HepG2 (cell line): ENCODE results near the gene DTX4. TPM values are rescaled to one million over a fixed set of nuclear protein-coding genes. Genes with fewer than 3 reads are reported as not detected.
A peak's percentile ranks its signal among the peaks of the same experiment; 100 is the strongest.

Experiments
- CSRNP1 ChIP-seq: sonication (generic); formaldehyde crosslinking; IDR thresholded peaks from 2 replicates; pipeline ENCODE4 v1.8.1; 2023; ENCODE audit warnings: mild to moderate bottlenecking, missing genetic modification reagents
- E2F1 ChIP-seq: sonication (generic); formaldehyde crosslinking; IDR thresholded peaks from 2 replicates; pipeline ENCODE4 v1.5.0; 2020; ENCODE audit warnings: missing genetic modification reagents
- FOXK1 ChIP-seq: sonication (generic); formaldehyde crosslinking; IDR thresholded peaks from 2 replicates; pipeline ENCODE4 v1.4.0; 2020; ENCODE audit warnings: low read depth, missing genetic modification reagents, borderline replicate concordance
- MEIS2 ChIP-seq: sonication (generic); formaldehyde crosslinking; IDR thresholded peaks from 2 replicates; pipeline ENCODE4 v1.9.0; 2021; ENCODE audit warnings: mild to moderate bottlenecking, missing genetic modification reagents
- NR2F2 ChIP-seq: IDR thresholded peaks from 2 replicates; pipeline ENCODE4 v1.6.1; 2012; ENCODE audit warnings: low read depth, inconsistent platforms, borderline replicate concordance
- PAXIP1 ChIP-seq: sonication (generic); formaldehyde crosslinking; conservative IDR thresholded peaks from 2 replicates; pipeline ENCODE4 v1.4.0; 2020; ENCODE audit warnings: mild to moderate bottlenecking, missing genetic modification reagents, moderate library complexity
- PRDM10 ChIP-seq: sonication (generic); formaldehyde crosslinking; IDR thresholded peaks from 2 replicates; pipeline ENCODE4 v1.4.0; 2020; ENCODE audit warnings: low read depth, missing genetic modification reagents
- SP4 ChIP-seq: sonication (generic); formaldehyde crosslinking; IDR thresholded peaks from 2 replicates; pipeline ENCODE4 v1.8.1; 2023; ENCODE audit warnings: mild to moderate bottlenecking, missing genetic modification reagents
- UBTF ChIP-seq: sonication (generic); formaldehyde crosslinking; IDR thresholded peaks from 2 replicates; pipeline ENCODE4 v1.4.0; 2020; ENCODE audit warnings: mild to moderate bottlenecking, missing genetic modification reagents
- ZBTB25 ChIP-seq: IDR thresholded peaks from 2 replicates; pipeline ENCODE4 v1.6.1; 2018; ENCODE audit warnings: missing genetic modification reagents
- ZEB1 ChIP-seq: IDR thresholded peaks from 2 replicates; pipeline ENCODE4 v1.6.1; 2012; ENCODE audit warnings: mild to moderate bottlenecking, low read depth, inconsistent platforms; ENCODE audit not compliant: insufficient replicate concordance
- ZNF232 ChIP-seq: sonication (generic); formaldehyde crosslinking; IDR thresholded peaks from 2 replicates; pipeline ENCODE4 v1.4.0; 2020; ENCODE audit warnings: missing genetic modification reagents, borderline replicate concordance
- ZNF292 ChIP-seq: sonication (generic); formaldehyde crosslinking; IDR thresholded peaks from 2 replicates; pipeline ENCODE4 v1.8.1; 2022; ENCODE audit warnings: mild to moderate bottlenecking, low read depth, missing genetic modification reagents, borderline replicate concordance
- ZSCAN25 ChIP-seq: sonication (generic); formaldehyde crosslinking; IDR thresholded peaks from 2 replicates; pipeline ENCODE4 v1.8.0; 2022; ENCODE audit warnings: mild to moderate bottlenecking, missing genetic modification reagents
- polyA plus RNA-seq, 8 experiments: library from polyadenylated mRNA; depleted of rRNA in 3 of 8; stranded (reverse) in 7 of 8; unstranded in 1 of 8; fragments of >200 nt; fragmentation: Illumina TruSeq in 4 of 8; extraction: Trizol in 4 of 8; gene quantifications; 2 replicates each; pipeline versions ENCODE4 v1.2.1 to v1.2.3, GENCODE V29; 2011 to 2016; ENCODE audit warnings: low read depth in 4 of 8, missing spikeins in 1 of 8, mixed read lengths in 1 of 8; ENCODE audit not compliant: insufficient read depth in 1 of 8
- total RNA-seq, 5 experiments: library from RNA; depleted of rRNA; stranded (reverse); fragments of >200 nt; fragmentation: Illumina TruSeq; extraction: Trizol; gene quantifications; 2 replicates each; pipeline ENCODE4 v1.2.3, GENCODE V29; 2016; ENCODE audit warnings: low read depth in 1 of 5

The DTX4 gene
- total and polyA plus RNA-seq, 2 of the 13 experiments (the other 11 are each of a cell fraction or from before 2014, with no cell fraction given) = 0.67 to 5.6 TPM

GRCh38 chr11:59173964-59174663 lies 2.2 kb downstream of the DTX4 start (continued):
- peak; percentile 65 for TF ChIP-seq PAXIP1 (CRISPR knock-in tag)
- no peak; the same call in 1 of the 2 replicates for TF ChIP-seq MEIS2 (CRISPR knock-in tag)
- TF ChIP-seq PRDM10 (CRISPR knock-in tag) = peak; percentile 50; the same call in 1 of the 2 replicates
- no peak for TF ChIP-seq ZBTB25
- TF ChIP-seq ZNF232 (CRISPR knock-in tag) = no peak
- no peak for TF ChIP-seq CSRNP1 (CRISPR knock-in tag)
- no peak for TF ChIP-seq E2F1
- TF ChIP-seq ZSCAN25 (CRISPR knock-in tag) = peak; percentile 76
- no peak for TF ChIP-seq ZNF292 (CRISPR knock-in tag)
- peak; percentile 45; the same call in 1 of the 2 replicates for TF ChIP-seq NR2F2
- TF ChIP-seq FOXK1 = peak; percentile 52; the same call in 1 of the 2 replicates
- peak; percentile 93 for TF ChIP-seq ZEB1
- TF ChIP-seq UBTF (CRISPR knock-in tag) = no peak
- TF ChIP-seq SP4 (CRISPR knock-in tag) = 0 out of 2 replicates have a peak, but pooled peaks have one; percentile 19
